ENCODE measurements around the gene PTHLH. TPM values are rescaled to one million over a fixed set of nuclear protein-coding genes. Genes with fewer than 3 reads are reported as not detected.

The PTHLH gene
- total RNA-seq, 4 donors from 2014 or later: 2.5 to 5.5 (median 3.3) TPM

- no peaks in the 10 kb centered on the region for H3K27me3 ChIP-seq
- TF ChIP-seq CTCF (IDR thresholded peaks at IDR 0.05): no peak
- TF ChIP-seq EP300 (IDR thresholded peaks at IDR 0.05): no peak
- no peak for TF ChIP-seq POLR2AphosphoS5 (IDR thresholded peaks at IDR 0.05)
- no peak for TF ChIP-seq POLR2A (IDR thresholded peaks at IDR 0.05; ENCODE audit: low read depth)
- H3K4me3 ChIP-seq: no peak overlapping the region
- intact Hi-C loops (cut with DNase I): no loop called here
- no peaks in the 10 kb centered on the region for H3K9me3 ChIP-seq
- peaks cover 0 to 11% (median 5%) of the 10 kb centered on the region in 4 donors for H3K4me1 ChIP-seq
- DNase-seq (ENCODE audit: extremely low spot score): no peak
- no peaks in the 10 kb centered on the region for H3K36me3 ChIP-seq
- H3K27ac ChIP-seq (replicated peaks in 1 of 4): no peak overlapping the region
- 67% methylated on average over 1 of the region's 1 CpG for WGBS
Observed at GRCh38 chr12:27934276-27934675, 38.3 kb downstream of the PTHLH start.

- H3K4me1 ChIP-seq: peaks cover 0 to 11% (median 5%) of the 10 kb centered on the region in 4 donors
- H3K36me3 ChIP-seq: no peaks in the 10 kb centered on the region
- intact Hi-C loops (cut with DNase I): no loop called here
- no peak for DNase-seq (ENCODE audit: extremely low spot score)
- no peak overlapping the region for H3K4me3 ChIP-seq
- H3K27ac ChIP-seq (replicated peaks in 1 of 4): no peak overlapping the region
- H3K9me3 ChIP-seq: no peaks in the 10 kb centered on the region
- no peak for TF ChIP-seq CTCF (IDR thresholded peaks at IDR 0.05)
- no peak for TF ChIP-seq POLR2AphosphoS5 (IDR thresholded peaks at IDR 0.05)
- TF ChIP-seq EP300 (IDR thresholded peaks at IDR 0.05): no peak
- no peak for TF ChIP-seq POLR2A (IDR thresholded peaks at IDR 0.05; ENCODE audit: low read depth)
- no peaks in the 10 kb centered on the region for H3K27me3 ChIP-seq
- WGBS: 100% methylated on average over 1 of the region's 1 CpG
Observed at GRCh38 chr12:27931390-27931789, 41.1 kb downstream of the PTHLH start.

GRCh38 chr12:27927347-27927746 lies 45.2 kb downstream of the PTHLH start:
- Histone ChIP-seq H3K4me1 (peaks cover 0 to 11% (median 4%) of the 10 kb centered on the region in 4 donors), H3K27me3 (no peaks in the 10 kb centered on the region), H3K9me3 (no peaks in the 10 kb centered on the region), H3K27ac (replicated peaks in 1 of 4) (no peak overlapping the region), H3K4me3 (no peak overlapping the region), H3K36me3 (no peaks in the 10 kb centered on the region)
- TF ChIP-seq POLR2AphosphoS5 (IDR thresholded peaks at IDR 0.05) (no peak), CTCF (IDR thresholded peaks at IDR 0.05) (no peak), EP300 (IDR thresholded peaks at IDR 0.05) (no peak), POLR2A (IDR thresholded peaks at IDR 0.05; ENCODE audit: low read depth) (no peak)
- WGBS: 73% methylated on average over 2 of the region's 2 CpGs
- DNase-seq (ENCODE audit: extremely low spot score): no peak
- intact Hi-C loops (cut with DNase I): no loop called here

- DNase-seq (ENCODE audit: extremely low spot score): no peak
- H3K36me3 ChIP-seq: no peaks in the 10 kb centered on the region
- no peak for TF ChIP-seq POLR2A (IDR thresholded peaks at IDR 0.05; ENCODE audit: low read depth)
- TF ChIP-seq POLR2AphosphoS5 (IDR thresholded peaks at IDR 0.05): no peak
- TF ChIP-seq EP300 (IDR thresholded peaks at IDR 0.05): no peak
- no peak for TF ChIP-seq CTCF (IDR thresholded peaks at IDR 0.05)
- H3K27ac ChIP-seq (replicated peaks in 1 of 4): no peak overlapping the region
- H3K4me3 ChIP-seq: no peak overlapping the region
- 78% methylated on average over 2 of the region's 2 CpGs for WGBS
- intact Hi-C loops (cut with DNase I): no loop called here
- H3K27me3 ChIP-seq: no peaks in the 10 kb centered on the region
- no peaks in the 10 kb centered on the region for H3K9me3 ChIP-seq
- H3K4me1 ChIP-seq: peaks cover 0 to 14% (median 4%) of the 10 kb centered on the region in 4 donors
Observed at GRCh38 chr12:27924350-27925135, 48.0 kb downstream of the PTHLH start.
